Stimulated activated CD8-positive, alpha-beta memory T cell treated with anti-CD3 and anti-CD28 coated beads, Interleukin-12 subunit alpha, Interleukin-12 subunit beta, amount 100 ng/mL, for 1 hour (primary cell): Measurements from ENCODE around the gene FGFBP2.

ENCODE experiments used
- DNase-seq: peaks from one replicate; pipeline ENCODE4 v3.0.0-alpha.2; 2020; ENCODE audit warnings: low read depth

FGFBP2 gene, protein sequence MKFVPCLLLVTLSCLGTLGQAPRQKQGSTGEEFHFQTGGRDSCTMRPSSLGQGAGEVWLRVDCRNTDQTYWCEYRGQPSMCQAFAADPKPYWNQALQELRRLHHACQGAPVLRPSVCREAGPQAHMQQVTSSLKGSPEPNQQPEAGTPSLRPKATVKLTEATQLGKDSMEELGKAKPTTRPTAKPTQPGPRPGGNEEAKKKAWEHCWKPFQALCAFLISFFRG

DNA sequence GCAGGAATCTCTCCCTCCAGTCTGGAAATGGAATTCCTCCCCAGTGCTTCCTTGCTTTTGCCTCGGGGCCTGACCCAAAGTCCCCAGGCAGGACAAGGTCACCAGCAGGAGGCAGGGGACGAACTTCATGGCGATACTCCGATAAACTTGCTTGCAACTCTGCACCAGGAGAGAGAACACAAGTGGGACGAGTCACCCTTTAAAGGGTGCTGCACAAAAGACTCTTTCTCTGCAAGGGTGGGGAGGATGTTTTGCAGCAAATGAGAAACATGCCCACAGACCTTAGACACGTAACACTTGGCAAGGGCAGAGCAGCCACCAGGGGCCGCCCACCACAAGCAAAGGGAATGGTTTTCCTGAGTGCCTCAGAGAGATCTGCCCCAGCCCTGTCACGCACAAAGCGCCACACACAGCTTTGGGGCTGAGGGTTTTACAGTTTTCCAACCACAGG is at the start of gene FGFBP2:
Gene FGFBP2 (minus strand): TSS at position 175 of the 451 bp plus-strand sequence. CDS start 46 bp downstream, at position 129.
- DNase-seq = peak; percentile 45

GRCh38 chr4:16011173-16011572 is 48.2 kb upstream of the FGFBP2 start:
- DNase-seq = no peak

DNA sequence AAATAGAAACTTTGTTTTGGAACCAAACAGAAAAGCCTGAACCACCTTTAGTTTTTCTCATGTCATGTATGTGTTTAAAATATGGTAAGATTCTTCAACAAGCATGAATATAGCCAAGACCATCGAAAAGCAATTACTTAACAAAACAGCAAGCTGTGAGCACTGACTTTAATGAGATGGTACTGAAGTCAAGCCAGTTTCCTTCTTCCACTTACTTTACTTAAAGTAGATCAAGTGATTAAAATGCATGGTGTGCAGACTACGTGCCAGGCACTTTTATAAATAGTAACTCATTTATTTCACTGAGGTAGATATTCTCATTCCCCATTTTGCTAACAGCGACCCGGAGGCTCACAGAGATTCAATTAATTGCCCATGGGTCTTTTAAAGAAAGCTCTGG is 46.2 kb upstream of the FGFBP2 start:
- DNase-seq = no peak

DNA sequence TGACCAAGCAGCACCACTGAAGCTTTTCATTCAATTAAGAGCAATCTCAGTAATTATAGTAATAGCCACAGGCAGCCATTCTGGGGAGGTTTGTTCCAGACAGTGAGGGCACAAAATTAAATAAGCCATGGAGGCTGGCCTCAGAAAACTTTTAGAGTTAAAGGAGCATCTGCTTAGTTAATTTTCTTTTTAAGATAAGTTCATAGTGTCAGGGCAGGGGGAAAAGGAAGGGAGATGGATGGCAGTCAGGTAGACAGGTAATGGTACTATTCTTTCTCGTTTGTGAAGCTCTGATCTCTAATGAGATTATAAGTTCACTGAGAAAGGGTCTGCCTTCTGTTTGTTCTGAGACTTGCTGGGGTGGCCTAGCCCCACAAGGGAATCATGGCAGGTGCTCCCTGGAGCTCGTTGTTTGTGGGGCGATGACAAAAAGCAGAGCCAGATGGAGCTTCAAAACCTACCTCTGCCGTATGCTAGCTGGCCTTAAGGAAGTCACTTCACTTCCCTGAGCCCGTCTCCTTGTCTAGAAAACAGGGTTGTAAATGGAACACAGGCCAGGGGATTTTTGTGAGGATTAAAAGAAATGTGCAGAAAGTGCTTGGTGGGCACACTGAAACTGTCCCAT is 44.6 kb upstream of the FGFBP2 start:
- DNase-seq = no peak

DNA sequence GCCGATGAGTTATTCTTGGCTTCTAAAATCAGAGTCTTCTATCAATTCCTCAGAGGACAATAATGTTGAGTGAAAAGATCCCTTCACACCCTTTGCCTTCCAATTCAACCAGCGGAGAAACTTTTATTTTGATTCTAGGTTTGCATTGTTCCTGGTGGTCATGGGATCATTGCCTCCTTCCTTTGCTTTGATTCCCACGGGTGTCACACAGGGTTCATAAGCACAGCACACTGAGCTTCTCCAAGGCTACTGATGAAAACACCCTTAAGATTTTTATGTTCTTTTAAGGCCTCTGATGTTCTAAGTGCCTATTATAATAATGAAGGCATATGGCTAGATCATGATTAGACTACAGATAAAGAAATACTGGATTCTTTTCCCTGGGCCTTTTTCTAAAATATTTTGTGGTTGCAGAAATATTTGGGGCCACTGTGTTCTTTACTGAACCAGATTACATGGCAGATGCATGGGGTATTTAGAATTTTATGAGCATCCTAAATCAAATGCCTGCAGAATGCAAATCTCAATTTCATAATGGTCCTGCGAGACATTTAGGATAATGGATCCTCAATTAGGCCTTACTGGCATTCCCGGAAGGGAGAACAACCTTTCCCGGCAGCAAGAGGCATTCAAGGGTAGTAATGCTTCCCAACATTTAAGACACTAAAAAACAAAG is 43.9 kb upstream of the FGFBP2 start:
- no peak for DNase-seq

DNA sequence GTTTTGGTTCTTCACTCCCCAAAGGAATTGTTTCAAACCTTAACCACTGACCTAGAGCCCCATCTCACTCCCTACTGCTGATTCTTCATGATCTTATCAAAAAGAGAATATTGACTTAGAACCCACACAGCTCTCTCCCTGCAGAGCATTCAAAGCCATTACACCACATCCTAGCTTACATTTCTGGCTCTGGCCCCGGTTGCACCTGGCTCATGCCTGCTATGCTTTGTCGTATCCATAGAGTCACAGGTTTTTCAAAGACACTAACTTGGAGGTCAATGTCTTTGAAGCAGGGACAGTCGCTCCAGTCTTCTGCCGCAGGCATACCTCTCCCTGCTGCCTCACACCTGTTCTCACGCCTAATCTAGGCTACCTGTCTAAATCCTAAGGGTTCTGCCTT is 42.7 kb upstream of the FGFBP2 start:
- DNase-seq = no peak

- DNase-seq = peak; percentile 17
These were observed 38.5 kb upstream of the FGFBP2 start for GRCh38 chr4:16001484-16001858.

GRCh38 chr4:16000708-16001483 is 37.9 kb upstream of the FGFBP2 start:
- DNase-seq = no peak

- DNase-seq = no peak
These were observed 33.8 kb upstream of the FGFBP2 start for GRCh38 chr4:15996773-15997172.

- DNase-seq = no peak
These were observed 32.9 kb upstream of the FGFBP2 start for GRCh38 chr4:15995826-15996225.

GRCh38 chr4:15992167-15992485 is 29.2 kb upstream of the FGFBP2 start:
- no peak for DNase-seq

DNA sequence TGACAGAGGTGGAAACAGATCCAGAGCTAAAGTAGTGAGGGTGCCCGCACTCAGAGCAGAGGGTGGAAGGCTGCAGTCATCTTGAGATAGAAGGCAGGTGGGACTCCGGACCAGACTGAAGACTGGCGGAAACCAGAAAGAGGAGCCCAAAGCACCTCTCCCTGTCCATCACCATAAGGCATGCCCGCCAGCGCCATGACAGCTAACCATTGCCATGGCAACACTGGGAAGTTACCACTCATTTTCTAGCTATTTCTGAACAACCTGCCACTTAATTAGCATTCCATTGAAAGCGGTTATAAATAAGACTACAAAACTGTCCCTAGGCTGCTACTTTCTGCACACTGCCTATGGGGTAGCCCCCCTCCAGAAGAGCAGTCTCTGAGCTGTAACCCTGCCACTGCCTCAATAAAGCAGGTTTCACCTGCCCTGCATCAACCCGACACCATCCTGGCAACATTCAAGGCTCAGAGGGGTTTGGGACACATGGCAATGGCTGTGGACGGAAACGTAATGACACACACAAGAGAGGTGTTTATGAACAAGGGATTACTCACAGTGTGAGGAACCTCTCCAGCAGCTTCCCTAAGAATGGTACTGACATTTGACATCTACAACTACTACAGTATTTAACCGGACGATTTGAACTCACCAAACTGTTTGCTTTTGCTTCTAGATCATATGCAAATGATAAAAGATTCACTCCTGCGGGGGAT is 27.8 kb upstream of the FGFBP2 start:
- DNase-seq = no peak

- DNase-seq = no peak
These were observed 26.4 kb upstream of the FGFBP2 start for GRCh38 chr4:15989424-15989823.

DNA sequence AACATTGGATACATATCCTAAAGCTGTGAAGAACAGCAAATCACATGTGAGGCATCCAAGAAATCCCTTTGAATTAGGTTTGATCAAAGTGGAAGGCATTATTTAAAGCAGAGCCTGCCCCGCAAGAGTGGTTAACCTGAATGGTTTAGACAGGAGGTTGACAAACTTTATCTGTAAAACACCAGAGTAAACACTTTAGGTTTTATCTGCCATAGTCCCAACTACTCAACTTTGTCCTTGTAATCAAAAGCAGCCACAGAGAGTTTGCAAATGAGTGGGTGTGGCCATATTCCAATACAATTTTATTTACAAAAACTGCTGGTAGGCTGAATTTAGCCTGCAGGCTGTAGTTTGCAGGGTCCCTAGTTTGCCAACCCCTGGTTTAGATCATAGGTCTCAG is 25.2 kb upstream of the FGFBP2 start:
- no peak for DNase-seq

- no peak for DNase-seq
These were observed 23.9 kb upstream of the FGFBP2 start for GRCh38 chr4:15986907-15987306.

DNA sequence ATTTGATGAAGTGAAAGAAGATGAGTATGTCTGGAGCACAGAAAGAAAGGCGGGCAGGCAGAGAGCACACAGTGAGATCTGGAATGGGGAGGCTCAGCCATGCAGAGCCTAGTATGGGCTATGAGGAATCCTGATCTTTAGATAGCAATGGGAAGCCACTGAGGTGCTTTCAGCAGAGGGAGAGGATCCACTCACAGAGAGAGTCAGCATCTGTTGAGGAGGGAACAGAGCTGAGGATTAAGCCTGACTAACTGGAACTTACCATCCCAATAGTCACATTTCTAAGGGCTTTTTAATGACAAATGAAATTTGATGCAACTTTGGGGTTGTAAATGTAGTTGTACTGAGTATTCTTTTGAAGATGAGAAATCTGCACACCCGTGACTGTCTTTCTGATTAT is 20.6 kb upstream of the FGFBP2 start:
- no peak for DNase-seq

DNA sequence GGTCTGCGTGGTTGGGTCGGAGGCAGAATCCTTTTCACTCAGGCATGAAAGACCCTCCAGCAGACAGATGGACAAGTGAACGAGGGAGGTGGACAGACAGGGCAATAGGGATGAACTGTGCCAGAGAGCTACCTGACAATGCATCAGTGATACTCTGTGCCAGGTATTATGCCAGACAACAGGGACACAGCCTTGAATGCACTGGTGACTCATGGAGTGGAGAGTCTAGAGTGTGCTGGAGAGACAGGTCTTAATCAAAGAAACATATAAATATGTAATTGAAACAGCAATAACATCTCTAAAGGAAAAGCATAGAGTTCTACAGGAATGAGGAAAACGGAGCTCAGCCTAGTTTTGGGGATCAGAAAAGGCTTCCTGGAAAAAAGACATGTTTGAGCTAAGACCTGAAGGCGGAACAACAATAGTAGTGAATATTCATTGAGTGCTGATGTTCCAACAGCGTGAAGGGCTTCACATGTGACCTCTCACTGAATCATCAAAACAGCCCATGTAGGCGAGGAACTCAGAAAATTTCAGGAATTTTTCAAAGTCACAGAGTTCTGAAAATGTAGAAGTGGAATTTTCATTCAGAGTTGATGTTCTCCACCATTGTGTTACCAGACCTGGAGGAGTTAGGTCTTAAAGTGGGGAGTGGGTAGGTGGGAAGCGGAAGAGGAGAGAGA is 20.0 kb upstream of the FGFBP2 start:
- DNase-seq = no peak

GRCh38 chr4:15976456-15977447 is 13.8 kb upstream of the FGFBP2 start:
- no peak for DNase-seq

DNA sequence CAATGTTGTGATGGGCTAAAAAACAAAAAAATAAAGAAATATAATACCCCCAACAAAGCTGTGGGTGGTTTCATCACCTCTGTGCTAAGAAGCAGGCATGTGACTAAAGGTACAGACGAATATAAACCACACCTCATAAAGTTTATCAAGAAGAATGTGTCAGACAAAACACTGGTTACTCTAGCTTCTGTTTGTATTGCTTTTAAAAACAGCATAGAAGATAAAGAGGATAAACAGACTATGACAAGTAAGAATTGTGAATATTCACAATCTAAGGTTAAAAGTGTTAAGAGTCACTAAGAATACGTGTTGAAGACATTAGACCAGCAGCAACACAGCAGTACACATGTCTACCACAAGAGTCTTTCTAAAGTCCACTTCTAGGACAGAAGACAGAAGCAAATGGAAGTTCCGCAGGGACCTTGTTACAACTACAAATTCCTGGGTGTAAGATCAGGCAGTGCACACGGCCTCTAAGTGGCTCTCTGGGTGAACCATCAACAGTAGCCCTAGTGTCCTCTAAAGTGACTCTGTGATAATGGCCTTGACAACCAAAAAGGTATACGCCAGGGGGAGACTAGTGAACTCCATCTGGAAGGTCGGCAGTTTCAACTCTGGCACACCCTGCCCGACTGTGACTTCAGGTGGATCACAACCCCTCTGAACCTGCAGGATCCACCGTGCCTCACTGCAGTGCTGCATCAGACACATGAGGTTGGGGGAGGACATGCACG is 8.3 kb upstream of the FGFBP2 start:
- no peak for DNase-seq
